Stimulated activated CD4-positive, alpha-beta T cell treated with anti-CD3 and anti-CD28 coated beads, Interleukin-4, amount 100 ng/mL, for 48 hours (primary cell): Measurements from ENCODE around the gene ZBTB8OS.
A peak's percentile ranks its signal among the peaks of the same experiment; 100 is the strongest.
"Not testable (repeated sequence)": the region's sequence is repeated elsewhere in the genome, so short reads cannot be mapped to it uniquely, and the experiment has no call there.

ENCODE experiments used
- DNase-seq, 2 donors: peaks; one replicate each; pipeline ENCODE4 v3.0.0-alpha.2; 2020; ENCODE audit warnings: low read depth in 2 of 2

Gene ZBTB8OS

DNA sequence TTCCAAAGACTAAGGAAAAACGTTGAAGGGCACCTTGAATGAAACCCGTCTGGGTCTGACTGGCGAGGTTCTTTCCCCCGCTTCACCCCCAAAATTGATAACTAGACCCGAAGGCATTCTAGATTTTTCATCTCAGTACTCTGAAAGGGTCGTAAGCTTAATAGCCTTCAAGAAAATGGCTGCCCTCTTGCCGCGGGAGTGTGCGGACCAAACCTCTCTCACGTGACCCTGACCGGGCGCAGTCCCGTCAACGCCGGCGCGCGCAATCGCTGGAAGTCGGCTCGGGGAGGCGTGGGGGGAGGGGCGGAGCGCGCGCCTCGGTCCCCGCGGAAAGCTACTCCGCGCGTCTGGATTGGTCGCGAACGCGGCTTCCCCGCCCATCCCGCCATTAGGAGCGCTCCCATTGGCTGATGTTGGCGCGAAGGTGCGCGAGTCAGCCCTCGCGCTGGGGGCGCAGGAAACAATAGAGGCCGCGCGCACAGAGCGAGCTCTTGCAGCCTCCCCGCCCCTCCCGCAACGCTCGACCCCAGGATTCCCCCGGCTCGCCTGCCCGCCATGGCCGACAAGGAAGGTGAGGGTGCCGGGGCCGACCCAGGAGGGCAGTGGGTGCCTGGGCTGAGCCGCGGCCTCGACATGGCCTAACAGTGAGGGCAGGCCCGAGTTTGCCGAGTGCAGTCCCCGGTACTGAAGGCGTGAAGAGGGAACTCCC is 556 bp upstream of the ZBTB8OS start, which contains the start of gene RBBP4:
TSS of gene RBBP4 (plus strand) at position 457 of the 709 bp plus-strand sequence. CDS start at position 556, 99 bp downstream.
- DNase-seq, result peak; percentile 96 to 98

DNA sequence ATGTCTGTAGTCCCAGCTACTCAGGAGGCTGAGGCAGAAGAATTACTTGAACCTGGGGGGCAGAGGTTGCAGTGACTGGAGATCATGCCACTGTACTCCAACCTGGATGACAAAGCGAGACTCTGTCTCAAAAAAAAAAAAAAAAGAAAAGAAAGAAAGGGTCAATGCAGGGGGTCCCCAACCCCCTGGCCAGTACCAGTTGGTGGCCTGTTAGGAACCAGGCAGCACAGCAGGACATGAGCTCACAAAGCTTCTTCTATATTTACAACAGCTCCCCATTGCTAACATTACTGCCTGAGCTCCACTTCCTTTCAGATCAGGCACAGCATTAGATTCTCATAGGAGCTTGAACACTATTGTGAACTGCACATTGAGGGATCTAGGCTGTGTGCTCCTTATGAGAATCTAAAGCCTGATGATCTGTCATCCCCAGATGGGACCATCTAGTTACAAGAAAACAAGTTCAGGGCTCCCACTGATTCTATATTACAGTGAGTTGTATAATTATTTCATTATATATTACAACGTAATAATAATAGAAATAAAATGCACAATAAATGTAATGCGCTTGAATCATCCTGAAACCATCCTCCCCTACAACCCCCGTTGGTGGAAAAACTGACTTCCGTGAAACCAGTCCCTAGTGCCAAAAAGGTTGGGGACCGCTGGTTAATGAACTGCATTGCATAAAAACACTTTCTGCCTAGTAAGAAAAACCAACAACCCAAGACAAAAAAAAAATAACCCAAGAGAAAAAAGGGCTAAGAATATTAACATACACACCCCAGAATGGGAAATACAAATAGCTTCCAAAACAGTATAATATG is 2.8 kb downstream of the ZBTB8OS start:
- no peak for DNase-seq

DNA sequence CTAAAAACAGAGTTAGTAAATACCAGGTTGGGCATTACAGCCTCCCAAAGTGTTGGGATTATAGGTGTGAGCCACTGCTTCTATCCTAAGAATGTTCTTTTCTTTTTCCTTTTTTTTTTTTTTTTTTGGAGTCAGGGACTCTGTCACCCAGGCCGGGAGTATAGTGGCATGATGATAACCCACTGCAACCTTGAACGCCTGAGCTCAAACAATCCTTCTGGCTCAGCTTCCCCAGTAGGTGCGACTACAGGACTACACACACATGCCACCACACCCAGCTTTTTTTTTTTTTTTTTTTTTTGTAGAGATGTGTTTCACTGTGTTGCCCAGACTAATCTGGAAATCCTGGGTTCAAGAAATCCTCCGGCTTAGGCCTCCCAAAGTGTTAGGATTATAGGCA is 5.9 kb downstream of the ZBTB8OS start:
- no peak for DNase-seq

DNA sequence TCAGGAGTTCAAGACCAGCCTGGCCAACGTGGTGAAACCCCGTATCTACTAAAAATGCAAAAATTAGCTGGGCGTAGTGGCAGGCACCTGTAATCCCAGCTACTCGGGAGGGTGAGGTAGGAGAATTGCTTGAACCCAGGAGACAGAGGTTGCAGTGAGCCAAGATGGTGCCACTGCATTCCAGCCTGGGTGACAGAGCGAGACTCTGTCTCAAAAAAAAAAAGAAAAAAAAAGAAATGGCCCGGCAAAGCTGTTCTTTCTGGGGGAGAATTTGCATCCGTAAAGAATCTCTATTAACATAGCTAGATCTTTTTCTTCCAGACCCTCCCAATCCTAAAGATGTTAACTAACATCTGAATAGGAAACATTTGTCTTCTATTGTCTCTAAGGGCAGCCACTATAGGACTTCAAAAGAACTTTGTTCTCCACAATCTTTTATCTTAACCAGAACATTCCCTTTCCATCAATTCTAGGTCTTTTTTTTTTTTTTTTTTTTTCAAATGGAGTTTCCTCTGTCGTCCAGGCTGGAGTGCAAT is 8.0 kb downstream of the ZBTB8OS start:
- not testable (repeated sequence) for DNase-seq

DNA sequence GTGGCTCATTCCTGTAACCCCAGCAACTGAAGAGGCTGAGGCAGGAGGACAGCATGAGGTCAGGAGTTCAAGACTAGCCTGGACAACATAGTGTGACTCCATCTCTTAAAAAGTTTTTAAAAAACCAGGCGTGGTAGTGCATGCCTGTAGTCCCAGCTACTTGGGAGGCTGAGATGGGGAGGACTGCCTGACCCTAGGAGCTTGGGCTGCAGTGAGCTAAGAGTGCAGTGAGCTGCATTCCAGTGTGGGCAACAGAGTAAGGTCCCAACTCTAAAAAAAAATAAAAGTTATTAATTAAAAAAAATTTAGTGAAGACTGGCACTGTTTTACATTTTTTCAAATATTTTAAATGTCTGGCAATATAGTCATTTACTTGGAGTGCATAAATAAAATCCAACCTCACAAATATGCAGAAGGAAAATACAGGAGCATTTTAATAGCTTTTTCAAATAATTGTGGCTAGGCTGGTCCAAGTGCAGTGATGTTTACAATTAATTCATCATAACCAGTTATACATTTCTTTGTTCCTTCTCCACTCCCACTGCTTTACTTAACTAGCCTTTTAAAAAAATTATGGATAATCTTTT is 10.8 kb downstream of the ZBTB8OS start:
- no peak for DNase-seq

DNA sequence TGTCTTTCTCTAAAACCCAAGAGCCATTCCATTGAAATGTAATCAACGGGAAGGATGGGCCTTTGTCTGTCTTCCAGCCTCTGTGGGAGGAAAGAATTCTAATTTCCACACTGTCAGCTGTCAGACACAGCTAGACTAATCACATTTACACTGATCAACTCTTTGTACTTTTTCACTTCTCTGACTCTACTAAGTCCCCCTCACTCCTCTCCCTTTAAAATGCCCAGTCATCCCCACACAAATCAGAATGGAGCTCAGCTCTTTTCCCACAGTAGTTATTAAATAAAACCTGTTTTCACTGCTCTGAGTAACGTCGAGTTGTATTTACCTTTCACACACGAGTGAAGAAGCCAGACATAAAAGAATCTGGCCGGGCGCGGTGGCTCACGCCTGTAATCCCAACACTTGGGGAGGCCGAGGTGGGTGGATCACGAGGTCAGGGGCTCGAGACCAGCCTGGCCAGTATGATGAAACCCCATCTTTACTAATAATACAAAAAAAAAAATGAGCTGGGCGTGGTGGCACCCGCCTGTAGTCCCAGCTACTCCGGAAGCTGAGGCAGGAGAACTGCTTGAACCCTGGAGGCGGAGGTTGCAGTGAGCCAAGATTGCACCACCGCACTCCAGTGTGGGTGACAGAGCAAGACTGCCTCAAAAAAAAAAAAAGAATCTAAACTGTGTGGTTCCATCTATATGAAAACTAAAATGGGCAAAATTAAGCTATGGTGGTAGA is 13.3 kb downstream of the ZBTB8OS start:
- DNase-seq, result no peak

DNA sequence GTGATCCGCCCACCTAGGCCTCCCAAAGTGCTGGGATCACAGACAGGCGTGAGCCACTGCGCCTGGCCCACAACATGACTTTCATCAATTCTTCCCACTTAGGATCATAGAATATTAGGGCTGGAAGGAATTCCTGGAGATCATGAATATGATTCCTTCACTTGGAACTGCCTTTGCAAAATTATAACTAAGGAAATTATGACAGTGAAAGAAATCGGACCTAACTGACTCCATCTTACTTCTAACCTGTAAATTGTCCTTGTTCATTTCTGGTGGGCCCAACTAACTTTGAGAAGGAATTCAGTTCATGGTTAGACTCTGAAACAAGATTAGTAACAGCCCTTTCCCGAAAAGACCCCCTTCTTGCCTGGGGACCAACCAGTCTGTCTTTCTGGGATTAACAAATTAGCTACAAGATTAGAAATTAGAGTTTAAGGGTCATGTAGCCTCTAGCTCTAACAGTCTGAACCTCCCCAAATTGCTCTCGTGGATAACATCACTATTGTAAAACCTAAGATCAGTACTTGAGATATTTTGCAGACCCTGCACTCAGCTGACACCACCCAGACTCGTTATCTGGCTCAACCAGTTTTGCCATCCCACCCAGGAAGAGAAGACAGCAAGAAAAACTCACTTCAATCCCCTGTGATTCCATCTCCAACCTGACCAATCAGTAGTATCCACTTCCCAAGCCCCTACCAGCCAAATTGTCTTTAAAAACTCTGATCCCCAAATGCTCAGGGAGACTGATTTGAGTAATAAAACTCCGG is 14.7 kb downstream of the ZBTB8OS start:
- no peak for DNase-seq

DNA sequence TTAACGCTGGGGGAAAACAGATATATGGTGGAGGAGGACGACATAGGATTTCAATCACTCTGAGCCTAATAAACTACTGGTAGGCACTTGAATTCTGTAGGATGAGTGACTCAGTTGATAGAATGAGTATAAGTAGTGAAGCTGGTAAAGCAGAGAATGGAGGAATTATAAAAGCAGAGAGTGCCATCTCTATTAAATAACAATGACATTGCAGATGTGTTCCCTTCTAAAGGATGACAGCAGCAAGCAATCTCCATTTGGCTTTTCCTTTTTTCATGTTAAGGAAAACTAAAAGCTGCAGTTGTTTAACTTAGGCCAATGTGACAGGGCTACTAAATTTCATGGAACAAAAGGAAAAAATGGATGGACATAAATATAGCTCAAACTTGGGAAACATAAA is 17.5 kb downstream of the ZBTB8OS start:
- no peak for DNase-seq

DNA sequence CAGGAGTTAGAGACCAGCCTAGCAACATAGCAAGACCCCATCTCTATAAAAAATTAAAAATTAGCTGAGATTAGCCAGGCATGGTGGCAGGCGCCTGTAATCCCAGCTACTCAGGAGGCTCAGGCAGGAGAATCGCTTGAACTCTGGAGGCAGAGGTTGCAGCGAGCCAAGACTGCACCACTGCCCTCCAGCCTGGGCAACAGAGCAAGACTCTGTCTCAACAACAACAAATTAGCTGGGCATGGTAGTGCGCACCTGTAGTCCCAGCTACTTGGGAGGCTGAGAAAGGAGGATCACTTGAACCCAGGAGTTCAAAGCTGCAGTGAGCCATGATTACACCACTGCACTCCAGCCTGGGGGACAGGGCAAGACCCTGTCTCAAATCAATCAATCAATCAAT is 20.2 kb downstream of the ZBTB8OS start:
- not testable (repeated sequence) for DNase-seq

DNA sequence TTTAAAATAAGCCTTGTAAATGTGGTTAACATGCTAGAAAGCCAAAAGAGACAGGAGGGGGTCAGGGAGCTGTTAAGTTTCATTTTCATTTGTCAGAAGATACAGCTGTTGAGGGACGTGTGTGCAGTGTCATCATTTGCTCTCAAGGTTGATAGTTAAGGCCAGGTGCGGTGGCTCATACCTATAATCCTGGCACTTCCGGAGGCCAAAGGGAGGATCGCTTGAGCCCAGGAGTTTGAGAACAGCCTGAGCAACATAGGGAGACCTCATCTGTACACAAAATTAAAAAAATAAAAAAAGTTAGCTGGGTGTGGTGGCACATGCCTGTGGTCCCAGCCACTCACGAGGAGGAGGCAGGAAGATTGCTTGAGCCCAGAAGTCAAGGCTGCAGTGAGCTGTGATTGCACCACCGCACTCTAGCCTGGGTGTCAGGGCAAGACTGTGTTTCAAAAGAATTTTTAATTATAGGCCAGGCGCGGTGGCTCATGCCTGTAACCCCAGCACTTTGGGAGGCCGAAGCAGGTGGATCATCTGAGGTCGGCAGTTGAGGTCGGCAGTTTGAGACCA is 22.7 kb downstream of the ZBTB8OS start:
- no peak for DNase-seq

DNA sequence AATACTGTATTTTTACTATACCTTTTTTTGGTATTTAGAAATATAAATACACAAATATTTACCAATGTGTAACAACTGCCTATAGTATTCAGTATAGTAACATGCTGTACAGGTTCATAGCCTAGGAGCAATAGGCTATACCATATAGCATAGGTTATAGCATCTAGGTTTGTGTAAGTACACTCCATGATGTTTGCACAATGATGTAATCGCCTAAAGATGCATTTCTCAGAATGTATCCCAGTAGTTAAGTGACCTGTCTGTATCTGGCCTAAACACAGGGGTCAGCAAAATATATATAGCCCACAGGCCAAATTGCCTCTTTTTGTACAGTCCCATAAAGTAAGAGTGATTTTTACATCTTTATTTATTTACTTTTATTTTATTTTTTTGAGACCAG is 24.2 kb downstream of the ZBTB8OS start:
- no peak for DNase-seq

DNA sequence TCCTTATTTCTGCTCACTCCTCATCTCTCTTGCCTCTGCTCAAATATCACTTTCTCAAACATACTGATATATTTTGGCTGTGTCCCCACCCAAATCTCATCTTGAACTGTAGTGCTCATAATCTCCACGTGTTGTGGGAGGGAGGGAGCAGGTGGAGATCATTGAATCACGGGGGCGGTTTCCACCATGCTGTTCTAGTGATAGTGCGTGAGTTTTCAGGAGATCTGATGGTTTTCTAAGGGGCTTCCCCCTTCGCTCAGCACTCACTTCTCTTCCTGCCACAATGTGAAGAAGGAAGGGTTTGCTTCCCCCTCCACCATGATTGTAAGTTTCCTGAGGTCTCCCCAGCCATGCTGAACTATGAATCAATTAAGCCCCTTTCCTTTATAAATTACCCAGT is 26.6 kb downstream of the ZBTB8OS start:
- DNase-seq, result peak; percentile 28 to 30

DNA sequence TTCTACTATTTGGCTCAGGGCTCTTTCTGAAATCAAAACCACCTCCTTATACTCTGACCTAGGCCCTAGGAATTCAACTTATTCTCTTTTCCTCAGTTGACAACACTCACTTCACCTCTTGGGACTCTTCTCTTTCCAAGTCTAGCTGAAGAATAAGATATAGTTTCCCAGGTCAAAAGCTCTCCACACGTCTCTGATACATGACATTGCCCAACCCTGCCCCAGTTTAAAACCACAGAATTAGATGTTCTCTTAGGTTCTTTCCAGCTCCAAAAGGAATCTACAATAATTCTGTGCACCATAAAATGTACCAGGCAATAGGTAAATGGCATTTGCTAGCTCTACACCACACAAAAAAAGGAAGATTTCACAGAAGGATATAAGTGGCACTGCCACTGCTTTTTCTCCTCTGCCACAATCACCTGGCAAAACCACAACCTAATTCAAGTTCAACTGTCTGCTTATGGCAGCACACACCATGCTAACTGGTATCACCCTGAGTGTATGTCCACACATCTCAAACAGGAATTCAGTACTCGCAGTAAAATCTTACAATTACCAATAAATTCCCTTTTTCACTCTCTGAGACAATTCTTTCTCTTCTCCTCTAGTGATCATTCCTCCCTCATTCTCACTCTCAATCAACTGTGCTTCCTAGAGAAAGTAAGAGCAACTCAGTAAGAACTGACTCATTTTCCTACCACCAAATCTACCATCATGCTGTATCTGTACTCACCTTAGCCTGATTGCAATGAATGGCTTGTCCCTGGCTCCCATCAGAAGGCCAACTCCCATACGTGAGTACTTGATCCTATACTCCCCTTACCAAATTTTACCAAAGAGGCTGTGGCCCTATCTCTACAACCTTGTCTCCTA is 27.3 kb downstream of the ZBTB8OS start:
- DNase-seq, result no peak

DNA sequence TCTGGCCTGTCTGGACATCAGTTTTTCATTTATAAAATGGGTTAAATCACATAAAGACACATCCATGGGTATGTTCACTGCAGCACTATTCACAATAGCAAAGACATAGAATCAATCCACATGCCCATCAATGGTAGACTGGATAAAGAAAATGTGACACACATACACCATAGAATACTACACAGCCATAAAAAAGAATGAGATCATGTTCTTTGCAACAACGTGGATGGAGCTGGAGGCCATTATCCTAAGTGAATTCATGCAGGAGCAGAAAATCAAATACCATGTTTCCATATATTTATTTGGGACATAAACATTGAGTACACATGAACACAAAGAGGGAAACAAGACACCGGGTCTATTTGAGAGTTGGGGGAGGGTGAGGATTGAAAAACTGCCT is 28.1 kb downstream of the ZBTB8OS start:
- no peak for DNase-seq

DNA sequence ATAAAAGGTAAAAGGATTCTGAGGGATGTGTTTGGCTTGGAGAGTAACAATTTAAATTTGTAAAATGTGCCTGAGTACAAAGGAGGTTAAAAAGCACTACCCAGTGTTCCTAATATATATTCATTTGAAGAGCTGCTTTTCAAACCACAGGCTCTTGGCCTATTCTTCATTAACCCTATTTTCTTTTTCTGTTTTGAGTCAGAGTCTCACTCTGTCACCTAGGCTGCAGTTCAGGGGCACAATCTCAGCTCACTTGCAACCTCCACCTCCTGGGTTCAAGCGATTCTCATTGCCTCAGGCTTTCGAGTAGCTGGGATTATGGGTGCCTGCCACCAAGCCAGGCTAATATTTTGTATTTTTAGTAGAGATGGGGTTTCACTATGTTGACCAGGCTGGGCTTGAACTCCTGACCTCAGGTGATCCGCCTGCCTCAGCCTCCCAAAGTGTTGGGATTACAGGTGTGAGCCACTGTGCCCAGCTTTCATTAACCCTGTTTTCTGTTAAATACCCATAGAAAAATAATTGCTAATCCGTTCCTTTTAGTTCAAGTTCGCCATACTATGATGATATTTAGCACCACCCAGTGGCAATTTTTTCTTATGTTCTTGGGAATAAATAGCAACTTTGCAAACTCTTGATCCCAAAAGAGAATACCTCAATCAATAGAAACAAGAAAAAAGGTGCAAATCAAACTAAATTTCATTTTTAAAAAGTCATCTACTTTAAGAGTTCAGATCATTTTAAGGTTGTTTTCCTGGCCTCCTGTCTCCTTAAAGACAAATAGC is 30.5 kb downstream of the ZBTB8OS start:
- no peak for DNase-seq

DNA sequence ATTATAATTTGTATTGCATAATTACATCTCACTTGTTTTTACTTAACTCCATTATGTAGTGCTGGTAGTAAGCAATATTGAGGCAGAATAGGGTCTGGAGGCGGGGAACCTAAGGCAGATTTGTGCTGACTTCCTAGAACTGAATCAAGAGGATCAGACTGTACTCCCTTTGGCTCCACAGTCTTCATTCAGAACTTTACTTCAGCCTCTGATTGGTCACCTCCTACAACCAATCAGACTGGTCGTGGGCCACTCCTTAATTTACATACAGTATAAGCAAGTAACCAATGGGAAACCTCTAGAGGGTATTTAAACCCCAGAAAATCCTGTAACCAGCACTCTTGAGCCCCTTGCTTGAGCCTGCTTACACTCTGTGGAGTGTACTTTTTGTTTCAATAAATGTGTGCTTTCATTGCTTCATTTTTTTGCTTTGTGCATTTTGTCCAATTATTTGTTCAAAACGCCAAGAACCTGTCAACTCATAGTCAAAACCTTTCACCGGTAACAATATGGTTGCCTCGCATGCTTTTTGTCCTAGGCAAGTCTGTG is 31.6 kb downstream of the ZBTB8OS start:
- no peak for DNase-seq

DNA sequence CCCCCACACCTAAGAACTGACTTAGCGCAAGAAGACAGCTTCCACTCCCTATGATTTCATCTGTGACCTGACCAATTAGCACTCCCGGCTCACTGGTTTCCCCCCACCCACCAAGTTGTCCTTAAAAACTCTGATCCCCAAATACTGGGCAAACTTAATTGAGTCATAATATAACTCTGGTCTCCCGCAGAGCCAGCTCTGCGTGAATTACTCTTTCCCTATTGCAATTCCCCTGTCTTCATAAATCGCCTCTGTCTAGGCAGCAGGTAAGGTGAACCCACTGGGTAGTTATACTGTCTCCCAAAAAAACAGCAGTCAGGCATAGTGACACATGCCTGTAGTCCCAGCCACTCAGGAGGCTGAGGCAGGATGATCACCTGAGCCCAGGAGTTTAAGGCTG is 36.9 kb downstream of the ZBTB8OS start:
- DNase-seq, result no peak

DNA sequence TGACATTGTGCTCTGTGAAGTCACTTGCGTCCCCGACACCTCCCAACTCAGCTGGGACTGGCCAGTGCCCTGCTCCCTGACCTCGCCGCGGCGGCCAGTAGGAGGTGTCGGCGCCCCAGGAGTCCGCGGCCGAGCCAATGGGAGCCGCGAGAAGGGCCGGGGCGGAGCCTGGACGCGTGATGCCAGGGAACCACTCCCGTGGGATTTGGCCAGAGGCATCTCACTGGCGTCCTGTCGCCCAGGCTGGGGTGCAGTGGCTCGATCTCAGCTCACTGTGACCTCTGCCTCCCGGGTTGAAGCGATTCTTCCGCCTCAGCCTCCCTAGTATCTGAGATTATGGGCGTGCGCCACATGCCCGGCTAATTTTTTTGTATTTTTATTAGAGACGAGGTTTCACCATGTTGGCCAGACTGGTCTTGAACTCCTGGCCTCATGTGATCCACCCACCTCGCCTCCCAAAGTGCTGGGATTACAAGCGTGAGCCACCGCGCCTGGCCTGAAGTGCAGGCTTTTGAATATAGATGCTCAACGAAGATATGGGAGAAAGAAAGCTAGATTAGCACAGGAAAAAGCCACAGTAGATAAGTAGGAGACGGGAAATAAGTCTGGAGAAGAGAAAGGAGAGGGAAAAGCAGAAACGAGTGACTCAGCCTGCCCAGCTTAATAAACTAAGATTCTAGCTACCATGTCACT is 38.0 kb downstream of the ZBTB8OS start:
- peak; percentile 46 to 54 for DNase-seq
